ENCODE data around the gene ENGASE. TPM values are rescaled to one million over a fixed set of nuclear protein-coding genes. Genes with fewer than 3 reads are reported as not detected.

Gene ENGASE
- total RNA-seq, 4 donors from 2014 or later: 29.9 to 64.8 (median 57.1) TPM

GRCh38 chr17:79055197-79055596 is 19.4 kb upstream of the ENGASE start:
- WGBS, 2 donors: 78 to 82% methylated on average over 5 of the region's 5 CpGs
- no peak for TF ChIP-seq POLR2A (IDR thresholded peaks at IDR 0.05)
- TF ChIP-seq EP300 (IDR thresholded peaks at IDR 0.05): no peak
- no peak for TF ChIP-seq CTCF (IDR thresholded peaks at IDR 0.05)
- no peak for DNase-seq (ENCODE audit: low spot score in 2 of 2)
- H3K27me3 ChIP-seq: no peaks in the 10 kb centered on the region
- no peaks in the 10 kb centered on the region for H3K36me3 ChIP-seq
- H3K4me3 ChIP-seq: no peak overlapping the region
- no peak overlapping the region for H3K27ac ChIP-seq
- no peaks in the 10 kb centered on the region for H3K4me1 ChIP-seq
- peaks cover 0 to 12% (median 0%) of the 10 kb centered on the region in 4 donors for H3K9me3 ChIP-seq

- WGBS, 2 donors: 76 to 81% methylated on average over 10 of the region's 10 CpGs
- no peak overlapping the region for H3K4me3 ChIP-seq
- H3K27ac ChIP-seq: no peak overlapping the region
- no peak for DNase-seq (ENCODE audit: low spot score in 2 of 2)
- no peaks in the 10 kb centered on the region for H3K27me3 ChIP-seq
- H3K36me3 ChIP-seq: no peaks in the 10 kb centered on the region
- TF ChIP-seq CTCF (IDR thresholded peaks at IDR 0.05) (no peak), POLR2A (IDR thresholded peaks at IDR 0.05) (no peak), EP300 (IDR thresholded peaks at IDR 0.05) (no peak)
- peaks cover 0 to 12% (median 0%) of the 10 kb centered on the region in 4 donors for H3K9me3 ChIP-seq
- no peaks in the 10 kb centered on the region for H3K4me1 ChIP-seq
These were observed 16.8 kb upstream of the ENGASE start for GRCh38 chr17:79057737-79058385.

- H3K9me3 ChIP-seq: no peaks in the 10 kb centered on the region
- H3K27me3 ChIP-seq: no peaks in the 10 kb centered on the region
- H3K27ac ChIP-seq: no peak overlapping the region
- TF ChIP-seq EP300 (IDR thresholded peaks at IDR 0.05) (no peak), CTCF (IDR thresholded peaks at IDR 0.05) (no peak), POLR2A (IDR thresholded peaks at IDR 0.05) (no peak)
- DNase-seq (ENCODE audit: low spot score in 2 of 2): no peak
- WGBS, 2 donors: 78 to 81% methylated on average over 7 of the region's 7 CpGs
- H3K36me3 ChIP-seq: no peaks in the 10 kb centered on the region
- H3K4me1 ChIP-seq: no peaks in the 10 kb centered on the region
- H3K4me3 ChIP-seq: no peak overlapping the region
These were observed 11.9 kb upstream of the ENGASE start for GRCh38 chr17:79062691-79063090.

GRCh38 chr17:79064026-79064425 is 10.6 kb upstream of the ENGASE start:
- no peak overlapping the region for H3K4me3 ChIP-seq
- TF ChIP-seq CTCF (IDR thresholded peaks at IDR 0.05) (no peak), POLR2A (IDR thresholded peaks at IDR 0.05) (no peak), EP300 (IDR thresholded peaks at IDR 0.05) (no peak)
- H3K27ac ChIP-seq: no peak overlapping the region
- H3K36me3 ChIP-seq: no peaks in the 10 kb centered on the region
- DNase-seq (ENCODE audit: low spot score in 2 of 2): no peak
- H3K9me3 ChIP-seq: no peaks in the 10 kb centered on the region
- WGBS, 2 donors: 82 to 83% methylated on average over 4 of the region's 4 CpGs
- H3K4me1 ChIP-seq: no peaks in the 10 kb centered on the region
- H3K27me3 ChIP-seq: no peaks in the 10 kb centered on the region

- H3K4me3 ChIP-seq: no peak overlapping the region
- TF ChIP-seq CTCF (IDR thresholded peaks at IDR 0.05) (peak in 4 of 5 experiments; percentile 24 to 49 (median 40)), EP300 (IDR thresholded peaks at IDR 0.05) (no peak)
These were observed 9.4 kb upstream of the ENGASE start for GRCh38 chr17:79065105-79065670.

More at GRCh38 chr17:79065105-79065670, 9.4 kb upstream of the ENGASE start:
- Histone ChIP-seq H3K9me3 (no peaks in the 10 kb centered on the region), H3K27me3 (no peaks in the 10 kb centered on the region), H3K36me3 (no peaks in the 10 kb centered on the region), H3K4me1 (no peaks in the 10 kb centered on the region), H3K27ac (no peak overlapping the region)
- WGBS, 2 donors: 42 to 46% methylated on average over 10 of the region's 10 CpGs
- DNase-seq (ENCODE audit: low spot score in 2 of 2): no peak

Data from tibial nerve (tissue), 4 donors.